T-helper 1 cell treated with Interleukin-12 subunit alpha and Interleukin-12 subunit beta and Interleukin-4 antibody, amounts not matched to agents 30 μg/mL and 1 μg/mL, for 36 hours (primary cell): ENCODE results near the gene DAP3.
"Not testable (repeated sequence)": the region's sequence is repeated elsewhere in the genome, so short reads cannot be mapped to it uniquely, and the experiment has no call there.

Source experiments
- H3K27ac Mint-ChIP-seq: one replicate; pipeline ENCODE4 v1.8.0; 2021; ENCODE audit warnings: mild to moderate bottlenecking, mixed read lengths
- H3K27me3 Mint-ChIP-seq: one replicate; pipeline ENCODE4 v1.8.0; 2021; ENCODE audit warnings: low read depth, mixed read lengths
- H3K36me3 Mint-ChIP-seq: one replicate; pipeline ENCODE4 v1.8.0; 2021; ENCODE audit warnings: low read depth, mixed read lengths
- H3K4me1 Mint-ChIP-seq: one replicate; pipeline ENCODE4 v1.8.0; 2021; ENCODE audit warnings: low read depth, mixed read lengths
- H3K4me3 Mint-ChIP-seq: one replicate; pipeline ENCODE4 v1.8.0; 2021; ENCODE audit warnings: mild to moderate bottlenecking, moderate library complexity, mixed read lengths
- H3K9me3 Mint-ChIP-seq: one replicate; pipeline ENCODE4 v1.8.0; 2021; ENCODE audit warnings: mixed read lengths

Gene DAP3

GRCh38 chr1:155763090-155763815, 74.4 kb downstream of the DAP3 start:
- H3K9me3 Mint-ChIP-seq, H3K4me3 Mint-ChIP-seq, H3K27me3 Mint-ChIP-seq, H3K27ac Mint-ChIP-seq, H3K4me1 Mint-ChIP-seq: not testable (repeated sequence)
- H3K36me3 Mint-ChIP-seq: peaks cover 38% of the 10 kb centered on the region

- peaks cover 43% of the 10 kb centered on the region for H3K36me3 Mint-ChIP-seq
- H3K9me3 Mint-ChIP-seq, H3K4me1 Mint-ChIP-seq, H3K27me3 Mint-ChIP-seq, H3K27ac Mint-ChIP-seq, H3K4me3 Mint-ChIP-seq: not testable (repeated sequence)
Measured at GRCh38 chr1:155763989-155764388, 75.1 kb downstream of the DAP3 start.

- H3K27me3 Mint-ChIP-seq, H3K4me1 Mint-ChIP-seq, H3K27ac Mint-ChIP-seq, H3K4me3 Mint-ChIP-seq, H3K9me3 Mint-ChIP-seq: not testable (repeated sequence)
- H3K36me3 Mint-ChIP-seq: peaks cover 40% of the 10 kb centered on the region
Measured at GRCh38 chr1:155767399-155767989, 78.6 kb downstream of the DAP3 start.

- Mint-ChIP-seq H3K27me3 (no peaks in the 10 kb centered on the region), H3K4me3 (no peak overlapping the region), H3K36me3 (peaks cover 49% of the 10 kb centered on the region), H3K9me3 (no peaks in the 10 kb centered on the region), H3K4me1 (peaks cover 3% of the 10 kb centered on the region), H3K27ac (no peak overlapping the region)
Measured at GRCh38 chr1:155769257-155769656, 80.4 kb downstream of the DAP3 start.

GRCh38 chr1:155773221-155773620, 84.3 kb downstream of the DAP3 start:
- no peaks in the 10 kb centered on the region for H3K9me3 Mint-ChIP-seq
- H3K36me3 Mint-ChIP-seq: peaks cover 59% of the 10 kb centered on the region
- no peaks in the 10 kb centered on the region for H3K27me3 Mint-ChIP-seq
- H3K4me3 Mint-ChIP-seq: no peak overlapping the region
- peaks cover 18% of the 10 kb centered on the region for H3K4me1 Mint-ChIP-seq
- H3K27ac Mint-ChIP-seq: no peak overlapping the region

GRCh38 chr1:155776414-155776813, 87.5 kb downstream of the DAP3 start:
- Mint-ChIP-seq H3K27me3 (no peaks in the 10 kb centered on the region), H3K36me3 (peaks cover 45% of the 10 kb centered on the region), H3K27ac (peak overlapping the region; percentile 55), H3K4me3 (no peak overlapping the region), H3K4me1 (peaks cover 20% of the 10 kb centered on the region), H3K9me3 (no peaks in the 10 kb centered on the region)

- Mint-ChIP-seq H3K27ac (peak overlapping the region; percentile 55), H3K4me3 (no peak overlapping the region), H3K27me3 (no peaks in the 10 kb centered on the region), H3K4me1 (peaks cover 20% of the 10 kb centered on the region), H3K36me3 (peaks cover 44% of the 10 kb centered on the region), H3K9me3 (no peaks in the 10 kb centered on the region)
Measured at GRCh38 chr1:155777582-155777981, 88.7 kb downstream of the DAP3 start.
